Measurements from ENCODE around the gene LATS2.

The LATS2 gene

GRCh38 chr13:21034603-21035191 is 26.7 kb downstream of the LATS2 start:
- peak; percentile 26 for TF ChIP-seq CTCF (conservative IDR thresholded peaks at IDR 0.05; ENCODE audit: control insufficient read depth, insufficient read depth, low read depth, low read length)
- peak; percentile 63 for DNase-seq (ENCODE audit: low read depth)

GRCh38 chr13:21033856-21034602 is 27.4 kb downstream of the LATS2 start:
- H3K4me3 ChIP-seq (ENCODE audit: control insufficient read depth, low read depth, low read length): no peak overlapping the region
- TF ChIP-seq CTCF (conservative IDR thresholded peaks at IDR 0.05; ENCODE audit: control insufficient read depth, insufficient read depth, low read depth, low read length): no peak
- DNase-seq (ENCODE audit: low read depth): peak; percentile 42

More at GRCh38 chr13:21034603-21035191, 26.7 kb downstream of the LATS2 start:
- H3K4me3 ChIP-seq (ENCODE audit: control insufficient read depth, low read depth, low read length): no peak overlapping the region

GRCh38 chr13:21033212-21033840 is 28.1 kb downstream of the LATS2 start:
- peak; percentile 77 for DNase-seq (ENCODE audit: low read depth)
- no peak for TF ChIP-seq CTCF (conservative IDR thresholded peaks at IDR 0.05; ENCODE audit: control insufficient read depth, insufficient read depth, low read depth, low read length)

GRCh38 chr13:21032656-21033055 is 28.7 kb downstream of the LATS2 start:
- TF ChIP-seq CTCF (conservative IDR thresholded peaks at IDR 0.05; ENCODE audit: control insufficient read depth, insufficient read depth, low read depth, low read length): no peak
- H3K4me3 ChIP-seq (ENCODE audit: control insufficient read depth, low read depth, low read length): no peak overlapping the region

More at GRCh38 chr13:21033212-21033840, 28.1 kb downstream of the LATS2 start:
- no peak overlapping the region for H3K4me3 ChIP-seq (ENCODE audit: control insufficient read depth, low read depth, low read length)

GRCh38 chr13:21031594-21032275 is 29.7 kb downstream of the LATS2 start:
- no peak overlapping the region for H3K4me3 ChIP-seq (ENCODE audit: control insufficient read depth, low read depth, low read length)
- no peak for TF ChIP-seq CTCF (conservative IDR thresholded peaks at IDR 0.05; ENCODE audit: control insufficient read depth, insufficient read depth, low read depth, low read length)
- no peak for DNase-seq (ENCODE audit: low read depth)

More at GRCh38 chr13:21032656-21033055, 28.7 kb downstream of the LATS2 start:
- DNase-seq (ENCODE audit: low read depth): no peak

GRCh38 chr13:21025539-21025938 is 35.8 kb downstream of the LATS2 start:
- H3K4me3 ChIP-seq (ENCODE audit: control insufficient read depth, low read depth, low read length): no peak overlapping the region
- no peak for DNase-seq (ENCODE audit: low read depth)
- TF ChIP-seq CTCF (conservative IDR thresholded peaks at IDR 0.05; ENCODE audit: control insufficient read depth, insufficient read depth, low read depth, low read length): no peak
